Measurements from ENCODE around the gene FAM111B.
"Not testable (repeated sequence)": the region's sequence is repeated elsewhere in the genome, so short reads cannot be mapped to it uniquely, and the experiment has no call there.

Gene FAM111B

DNA sequence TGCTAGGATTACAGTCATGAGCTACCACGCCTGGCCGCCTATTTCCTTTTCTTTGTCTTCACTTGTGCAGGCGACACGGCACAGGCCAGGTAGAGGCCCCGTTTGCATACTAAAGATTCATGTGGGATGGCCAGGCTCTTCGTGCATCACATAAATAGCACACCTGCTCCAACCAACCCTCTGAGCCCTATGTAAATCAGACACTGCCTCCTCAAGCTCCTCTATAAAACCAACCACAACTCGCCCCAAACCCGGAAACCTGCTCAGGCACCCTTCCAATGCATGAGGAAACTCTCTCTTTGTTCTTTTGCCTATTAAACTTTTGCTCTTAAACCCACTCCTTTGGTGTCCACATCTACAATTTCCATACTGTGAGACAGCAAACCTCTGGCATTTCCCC lies 9.1 kb upstream of the FAM111B start:
- DNase-seq (ENCODE audit: low read depth in 2 of 2): not testable (repeated sequence)

DNA sequence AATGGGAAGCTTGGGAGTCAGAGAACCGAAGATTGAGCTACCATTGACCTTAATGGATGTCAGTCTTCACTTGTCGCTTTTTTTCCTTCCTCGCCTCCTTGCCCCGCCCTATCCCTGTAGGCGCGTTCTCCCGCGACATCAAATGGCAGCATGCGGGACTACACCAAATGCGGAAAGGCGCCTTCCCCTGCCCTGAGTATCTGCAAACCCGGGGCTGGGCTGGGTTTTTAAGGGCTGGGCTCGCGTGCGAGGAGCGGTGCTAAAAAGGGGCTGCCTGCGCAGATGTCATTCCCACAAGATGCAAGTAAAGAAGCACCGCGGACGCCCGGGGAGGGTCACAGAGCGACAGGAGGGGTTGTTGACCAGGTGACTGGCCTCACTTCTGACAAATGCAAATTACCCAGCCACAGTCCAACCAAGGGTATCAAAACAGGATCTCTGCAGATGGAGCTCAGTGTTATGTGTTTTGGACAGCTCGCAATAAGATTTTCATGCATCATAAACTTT lies 4.7 kb upstream of the FAM111B start:
- peak in 1 of 2 donors; percentile 17 for DNase-seq (ENCODE audit: low read depth in 2 of 2)

DNA sequence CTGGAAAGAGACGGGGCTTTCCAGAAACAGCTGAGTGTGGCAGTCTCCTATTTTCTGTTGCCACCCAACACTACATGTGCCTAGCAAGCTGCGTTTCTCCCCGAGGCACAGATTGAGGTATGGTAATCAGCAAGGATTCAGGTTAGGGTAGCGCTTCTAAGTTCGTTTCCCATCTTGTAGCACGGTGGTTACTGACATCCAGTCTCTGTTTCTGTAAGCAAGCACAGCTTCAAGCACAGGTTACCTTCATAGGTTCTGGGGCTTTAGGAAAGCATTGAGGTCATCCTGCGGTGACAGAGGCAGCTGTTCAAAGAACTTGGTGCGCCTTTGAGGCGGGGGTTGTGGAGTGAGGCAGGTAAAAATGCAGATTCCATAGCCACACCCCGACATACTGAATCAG lies 684 bp downstream of the FAM111B start:
- DNase-seq (ENCODE audit: low read depth in 2 of 2): not testable (repeated sequence)

DNA sequence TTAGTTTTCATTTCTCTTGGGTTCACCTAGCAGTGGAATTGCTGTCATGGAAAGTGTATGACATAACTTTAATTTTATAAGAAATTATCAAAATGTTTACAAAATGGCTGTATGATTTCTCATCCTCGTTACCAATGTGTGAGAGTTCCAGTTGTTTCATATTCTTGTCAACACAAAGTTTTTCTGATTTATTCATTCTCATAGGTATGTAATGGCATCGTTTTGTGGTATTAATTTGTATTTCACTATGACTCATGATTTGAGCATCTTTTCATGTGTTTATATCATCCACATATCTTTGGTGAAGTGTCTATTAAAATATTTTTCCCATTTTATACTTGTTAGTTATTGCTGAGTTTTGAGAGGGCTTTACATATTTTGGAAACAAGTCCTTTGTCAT lies 5.5 kb downstream of the FAM111B start:
- DNase-seq (ENCODE audit: low read depth in 2 of 2): no peak

DNA sequence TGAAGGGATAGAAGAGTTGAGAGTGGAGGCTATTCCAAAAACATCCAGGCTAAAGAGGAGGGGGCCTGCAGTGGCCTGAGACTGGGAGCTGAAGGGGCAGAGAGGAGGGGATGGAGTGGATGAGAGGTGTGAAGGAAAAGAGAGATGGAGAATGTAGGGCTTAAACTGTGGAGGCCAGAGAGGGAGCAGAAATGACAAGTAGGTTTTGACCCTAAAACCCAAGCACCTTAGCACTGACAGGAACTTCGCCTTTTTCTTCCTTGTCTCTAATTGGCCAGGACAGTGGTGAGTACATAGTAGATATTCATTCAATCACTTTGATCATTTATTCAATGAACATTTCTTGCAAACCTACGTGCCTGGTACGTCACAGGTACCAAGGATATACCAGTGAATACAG lies 7.3 kb downstream of the FAM111B start:
- no peak for DNase-seq (ENCODE audit: low read depth in 2 of 2)

DNA sequence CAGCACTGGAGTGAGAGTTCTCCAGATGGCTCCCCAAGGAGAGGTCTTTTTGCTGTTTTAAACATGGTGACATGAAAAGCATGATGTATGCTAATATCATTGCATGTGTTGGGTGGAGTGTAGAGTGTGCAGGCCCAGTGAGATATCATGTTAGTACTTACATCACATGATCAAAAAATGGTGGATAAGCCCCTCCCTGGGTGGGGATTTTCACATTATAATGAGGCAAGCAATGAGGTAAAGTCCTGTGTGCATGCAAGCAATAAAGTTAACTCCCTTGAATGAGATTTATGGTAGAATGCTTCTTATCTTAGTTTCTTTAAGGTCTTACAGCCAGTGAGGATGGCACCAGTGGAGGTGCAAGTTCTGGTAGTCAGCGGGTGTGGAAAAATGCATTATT lies 8.5 kb downstream of the FAM111B start:
- no peak for DNase-seq (ENCODE audit: low read depth in 2 of 2)

DNA sequence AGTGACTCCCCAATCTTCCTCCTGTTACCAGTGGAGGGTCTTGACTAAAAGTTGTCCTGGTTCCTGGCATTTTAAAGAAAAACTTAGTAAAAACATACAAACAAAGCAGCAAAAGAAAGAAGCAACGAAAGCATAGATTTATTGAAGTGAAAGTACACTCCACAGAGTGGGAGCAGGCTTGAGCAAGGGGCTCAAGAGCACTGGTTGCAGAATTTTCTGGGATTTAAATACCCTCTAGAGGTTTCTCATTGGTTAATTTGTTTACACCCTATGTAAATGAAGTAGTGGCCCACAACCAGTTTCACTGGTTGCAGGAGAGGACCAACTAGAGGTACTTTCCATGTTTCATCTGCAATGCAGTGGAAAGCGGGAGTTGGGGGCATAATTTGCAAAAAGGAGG lies 10.7 kb downstream of the FAM111B start:
- no peak for DNase-seq (ENCODE audit: low read depth in 2 of 2)

DNA sequence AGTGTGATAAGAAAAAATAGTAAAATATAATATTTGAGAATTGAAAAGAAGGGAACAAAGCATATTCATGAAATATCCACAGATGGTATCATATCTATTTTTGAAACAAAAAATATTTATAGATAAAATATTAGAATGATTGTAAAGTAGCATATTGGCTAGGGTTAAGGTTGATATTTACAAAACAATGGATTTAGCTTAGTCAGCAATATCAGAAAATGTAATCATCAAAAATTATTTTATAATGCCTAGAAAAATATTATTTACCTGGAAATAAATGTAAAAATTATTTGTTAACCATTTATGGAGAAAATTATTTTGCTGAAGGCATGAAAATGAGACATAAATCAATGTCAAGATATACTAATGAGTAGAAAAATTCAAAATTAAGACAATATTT lies 12.8 kb downstream of the FAM111B start:
- DNase-seq (ENCODE audit: low read depth in 2 of 2): no peak

DNA sequence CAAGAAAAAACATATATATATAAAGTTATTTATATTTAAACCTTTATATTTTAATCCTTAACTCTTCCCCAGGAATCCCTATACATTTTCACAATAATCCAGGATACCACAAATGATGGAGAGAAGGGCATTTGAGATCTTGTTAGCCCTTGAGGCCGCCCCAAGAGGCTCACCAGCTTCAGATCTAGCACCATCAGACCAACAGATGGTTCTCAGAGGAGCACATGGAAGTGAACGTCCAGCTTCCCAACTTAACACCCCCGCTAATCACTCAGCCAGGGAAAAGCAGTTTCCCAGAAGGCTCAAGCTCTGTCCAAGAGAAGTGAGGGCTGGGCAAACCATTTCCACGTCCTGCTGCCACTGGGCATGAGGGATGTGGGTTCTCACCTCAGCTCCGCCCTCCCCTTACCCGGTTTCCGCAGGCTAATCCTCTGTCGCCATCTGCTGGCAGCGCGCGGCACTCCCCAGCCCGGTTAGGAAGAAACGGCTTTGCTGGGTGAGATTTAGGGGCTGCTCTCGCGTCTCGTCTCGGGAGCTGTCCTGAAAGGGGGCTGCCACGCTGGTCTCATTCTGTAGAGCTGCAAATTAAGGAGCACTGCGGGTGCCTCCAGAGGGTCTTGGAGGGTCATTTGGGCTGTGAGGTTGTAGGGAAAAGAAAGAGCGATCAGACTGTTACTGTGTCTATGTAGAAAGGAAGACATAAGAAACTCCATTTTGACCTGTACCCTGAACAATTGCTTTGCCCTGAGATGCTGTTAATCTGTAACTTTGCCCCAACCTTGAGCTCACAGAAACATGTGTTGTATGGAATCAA lies 28.8 kb downstream of the FAM111B start:
- DNase-seq (ENCODE audit: low read depth in 2 of 2): peak; percentile 73 to 74

DNA sequence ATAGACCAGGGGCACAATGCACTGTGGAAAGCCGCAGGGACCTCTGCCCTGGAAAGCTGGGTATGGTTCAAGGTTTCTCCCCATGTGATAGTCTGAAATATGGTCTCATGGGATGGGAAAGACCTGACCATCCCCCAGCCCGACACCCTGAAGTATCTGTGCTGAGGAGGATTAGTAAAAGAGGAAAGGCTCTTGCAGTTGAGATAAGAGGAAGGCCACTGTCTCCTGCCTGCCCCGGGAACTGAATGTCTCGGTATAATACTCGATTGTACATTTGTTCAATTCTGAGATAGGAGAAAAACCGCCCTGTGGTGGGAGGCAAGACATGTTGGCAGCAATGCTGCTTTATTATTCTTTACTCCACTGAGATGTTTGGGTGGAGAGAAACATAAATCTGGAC lies 29.5 kb downstream of the FAM111B start:
- DNase-seq (ENCODE audit: low read depth in 2 of 2): not testable (repeated sequence)

DNA sequence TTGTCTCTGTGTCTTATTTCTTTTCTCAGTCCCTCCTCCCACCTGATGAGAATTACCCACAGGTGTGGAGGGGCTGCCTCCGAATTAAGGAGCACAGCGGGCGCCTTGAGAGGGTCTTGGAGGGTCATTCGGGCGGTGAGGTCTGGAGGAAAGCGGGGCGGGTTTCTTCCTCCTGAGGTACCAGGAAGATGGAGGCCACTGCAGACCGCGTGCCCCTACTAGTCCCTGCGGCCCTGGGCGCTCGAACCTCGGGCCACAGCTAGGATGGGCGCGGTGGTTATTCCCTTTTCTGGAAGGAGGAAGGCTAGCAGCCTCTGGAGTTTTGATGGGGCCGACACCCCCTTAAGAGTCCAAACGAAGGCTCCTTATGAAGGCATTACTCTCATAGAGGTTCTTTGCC lies 30.2 kb downstream of the FAM111B start:
- no peak for DNase-seq (ENCODE audit: low read depth in 2 of 2)

DNA sequence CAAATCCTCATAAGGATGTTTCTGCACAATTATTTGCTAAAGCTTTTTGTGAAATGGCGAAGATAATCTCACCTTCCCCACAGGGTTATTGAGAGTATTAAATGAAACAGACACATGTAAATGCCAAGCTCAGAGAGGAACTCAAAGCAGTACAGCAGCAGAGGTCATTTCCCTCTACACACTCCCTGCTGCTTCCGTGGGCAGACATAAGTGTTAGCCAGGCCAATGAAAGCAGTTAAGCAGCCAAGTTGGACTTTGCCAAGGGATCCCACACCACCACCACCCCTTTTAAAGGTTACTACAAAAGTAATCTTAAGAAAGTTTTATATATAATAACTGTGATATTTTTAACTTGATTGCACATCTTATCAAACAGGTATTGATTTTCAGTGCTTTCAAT lies 31.6 kb downstream of the FAM111B start:
- DNase-seq (ENCODE audit: low read depth in 2 of 2): no peak

DNA sequence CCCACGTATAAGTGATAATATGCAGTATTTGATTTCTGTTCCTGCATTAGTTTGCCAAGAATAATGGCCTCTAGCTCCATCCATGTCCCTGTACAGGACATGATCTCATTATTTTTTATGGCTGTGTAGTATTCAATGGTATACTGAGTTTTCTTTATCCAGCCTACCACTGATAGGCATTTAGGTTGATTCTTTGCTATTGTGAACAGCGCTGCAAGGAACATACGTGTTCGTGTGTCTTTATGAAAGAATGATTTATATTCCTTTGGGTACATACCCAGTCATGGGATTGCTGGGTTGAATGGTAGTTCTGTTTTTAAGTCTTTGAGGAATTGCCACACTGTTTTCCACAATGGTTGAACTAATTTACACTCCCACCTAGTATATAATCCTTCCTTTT lies 34.2 kb downstream of the FAM111B start:
- no peak for DNase-seq (ENCODE audit: low read depth in 2 of 2)

DNA sequence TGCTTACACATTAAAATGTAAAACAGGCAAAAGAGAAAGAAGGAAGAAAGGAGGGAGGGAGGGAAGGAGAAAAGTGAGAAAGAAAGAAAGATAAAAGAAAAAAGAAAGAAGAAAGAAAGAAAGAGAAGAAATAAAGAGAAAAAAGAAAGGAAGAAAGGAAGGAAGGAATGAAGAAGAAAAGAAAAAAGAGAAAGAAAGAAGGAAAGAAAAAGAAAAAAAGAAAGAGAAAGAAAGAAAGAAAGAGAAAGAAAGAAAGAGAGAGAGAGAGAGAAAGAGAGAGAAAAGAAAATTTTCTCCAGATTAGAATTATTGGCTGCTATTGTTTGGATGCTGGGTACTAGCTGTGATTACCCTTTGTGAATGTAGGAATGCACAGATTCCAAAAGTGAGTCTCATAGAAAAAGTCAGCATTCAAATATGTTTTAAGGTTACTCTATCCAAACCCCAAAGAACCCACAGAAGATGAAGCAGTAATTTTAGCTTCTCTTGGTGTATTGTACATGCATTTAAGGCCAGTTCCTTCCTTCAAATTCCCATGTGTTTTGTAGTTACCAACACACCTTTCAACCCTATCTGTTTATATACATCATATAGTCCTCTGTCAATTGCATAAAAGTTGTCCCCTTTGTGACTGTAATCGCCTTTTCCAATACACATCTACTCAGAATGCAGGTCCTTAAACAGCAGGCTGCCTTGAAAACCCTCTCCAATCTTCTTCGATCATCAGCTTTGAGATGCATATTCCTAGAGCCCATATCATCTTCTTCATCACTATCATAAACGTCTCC lies 34.8 kb downstream of the FAM111B start:
- no peak for DNase-seq (ENCODE audit: low read depth in 2 of 2)

DNA sequence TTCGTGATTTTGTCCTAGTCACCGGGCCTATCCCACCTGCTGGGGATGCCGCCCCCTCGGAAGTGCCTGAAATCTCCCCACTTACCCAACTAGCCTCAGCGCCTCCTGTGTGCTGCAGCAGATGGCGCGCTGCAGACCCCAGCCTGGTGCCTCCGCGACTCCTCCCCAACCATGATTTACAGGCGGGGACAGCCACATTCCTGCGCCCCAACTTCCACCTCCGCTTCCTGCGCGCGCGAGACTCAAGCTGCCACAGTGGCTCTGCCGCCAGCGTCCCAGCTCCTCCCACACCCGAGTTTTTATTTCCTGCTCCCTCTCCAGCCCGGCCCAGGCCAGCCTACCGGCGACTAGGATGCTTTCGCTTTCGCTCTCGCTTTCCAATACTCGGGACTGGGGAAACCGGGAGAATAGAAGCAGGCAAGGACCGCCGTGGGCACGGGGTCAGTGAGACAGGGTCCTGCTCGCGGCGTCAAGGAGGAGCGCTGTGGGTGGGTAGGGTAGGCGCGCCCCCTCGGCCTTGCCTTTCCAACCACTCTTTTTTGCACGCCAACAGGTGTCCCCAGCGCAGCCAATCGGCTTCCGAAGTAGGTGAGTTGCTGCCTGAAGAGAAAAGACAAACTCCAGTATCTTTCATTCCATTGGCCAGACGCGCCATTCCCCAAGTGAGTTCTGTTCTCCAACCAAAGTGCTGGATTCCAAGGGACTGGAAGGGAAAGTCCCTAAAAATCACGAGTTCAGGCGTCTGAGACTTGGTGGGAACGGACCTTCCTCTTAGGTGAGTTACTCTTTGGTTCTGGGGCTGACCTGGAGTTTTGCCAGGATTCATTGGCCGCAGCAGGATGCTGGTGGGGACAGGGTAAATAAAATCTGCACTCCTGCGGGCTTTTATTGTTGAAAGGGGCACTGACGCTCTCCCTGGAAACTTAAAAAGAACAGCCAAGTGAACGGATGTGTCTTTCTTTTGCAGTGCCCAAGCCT lies 35.8 kb downstream of the FAM111B start, which contains the start of gene FAM111A:
TSS of gene FAM111A (plus strand) at position 327 of the 978 bp plus-strand sequence. CDS start 6,017 bp downstream, outside the sequence.
- peak; percentile 74 to 78 for DNase-seq (ENCODE audit: low read depth in 2 of 2)

DNA sequence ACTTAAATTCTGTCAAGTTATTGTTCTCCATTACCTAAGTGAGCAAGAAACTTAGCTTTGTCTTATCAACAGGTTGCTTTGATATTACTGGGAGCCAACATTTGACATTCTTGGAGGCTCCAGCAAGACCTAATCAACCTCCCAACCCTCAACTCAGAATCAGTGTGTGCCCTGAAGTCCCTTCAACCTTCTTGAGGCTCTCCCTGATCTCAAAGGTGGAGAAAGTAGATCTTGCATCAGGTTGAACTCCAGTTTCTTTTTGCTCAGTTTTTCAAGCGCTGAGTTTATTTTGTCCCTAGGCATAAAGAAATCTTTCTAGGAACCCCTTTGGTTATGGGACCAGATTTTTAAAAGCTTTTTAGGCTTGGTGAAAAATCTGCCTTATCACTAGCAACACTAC lies 37.1 kb downstream of the FAM111B start:
- no peak for DNase-seq (ENCODE audit: low read depth in 2 of 2)

DNA sequence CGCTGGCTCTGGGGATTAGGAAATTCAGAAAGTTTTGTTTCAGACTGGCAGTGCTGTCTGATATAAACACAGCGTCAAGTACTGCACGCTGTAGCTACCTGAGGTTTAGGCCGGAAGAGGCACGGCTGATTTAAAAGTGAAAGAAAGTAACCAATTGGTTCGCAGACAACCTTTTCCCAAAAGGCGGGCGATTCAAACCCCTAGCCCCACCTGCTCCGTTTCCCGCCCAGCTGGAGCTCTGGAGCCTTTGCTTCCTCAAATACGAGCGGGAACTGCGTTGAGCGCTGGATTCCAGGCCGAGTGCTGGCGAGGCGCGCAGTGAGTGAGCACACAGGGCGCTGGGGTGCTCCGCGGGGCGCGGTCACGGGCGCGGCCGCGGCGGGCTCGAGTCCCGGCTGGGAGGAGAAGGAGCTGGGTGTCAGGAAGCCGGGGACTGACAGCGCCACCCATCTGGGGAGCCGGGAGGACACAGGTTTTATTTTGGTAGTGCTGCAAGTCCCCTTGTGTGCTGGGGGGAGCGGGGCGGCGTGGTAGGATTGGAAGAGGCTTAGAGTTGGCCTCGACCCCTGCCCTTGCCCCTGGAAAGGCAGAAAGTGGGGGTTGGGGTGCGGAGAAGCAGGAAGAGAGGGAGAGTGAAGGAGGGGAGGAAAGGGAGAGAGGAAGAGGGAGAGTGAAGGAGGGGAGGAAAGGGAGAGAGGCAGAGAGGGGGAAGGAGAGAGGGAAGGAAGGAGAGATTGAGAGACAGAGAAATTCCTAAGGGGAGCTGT lies 37.7 kb downstream of the FAM111B start:
- peak; percentile 47 to 48 for DNase-seq (ENCODE audit: low read depth in 2 of 2)

DNA sequence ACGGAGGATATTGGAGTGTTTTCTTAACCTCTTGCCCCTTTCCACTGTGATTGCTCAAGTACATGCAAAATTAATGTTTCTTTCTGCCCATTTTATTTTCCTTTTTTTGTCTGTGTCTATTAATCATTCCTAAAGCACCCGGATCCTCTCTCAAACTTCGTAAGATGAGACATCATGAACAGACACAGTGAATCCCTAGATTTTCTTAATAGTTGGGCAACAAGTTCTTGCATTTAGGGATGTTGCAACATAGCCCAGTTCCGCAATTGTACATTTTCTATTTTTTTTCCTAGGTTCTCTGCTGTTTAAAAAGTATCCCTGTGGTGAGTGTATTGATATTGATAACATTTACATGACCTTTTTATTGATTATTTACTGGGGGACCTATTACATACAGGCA lies 38.5 kb downstream of the FAM111B start:
- DNase-seq (ENCODE audit: low read depth in 2 of 2): no peak

DNA sequence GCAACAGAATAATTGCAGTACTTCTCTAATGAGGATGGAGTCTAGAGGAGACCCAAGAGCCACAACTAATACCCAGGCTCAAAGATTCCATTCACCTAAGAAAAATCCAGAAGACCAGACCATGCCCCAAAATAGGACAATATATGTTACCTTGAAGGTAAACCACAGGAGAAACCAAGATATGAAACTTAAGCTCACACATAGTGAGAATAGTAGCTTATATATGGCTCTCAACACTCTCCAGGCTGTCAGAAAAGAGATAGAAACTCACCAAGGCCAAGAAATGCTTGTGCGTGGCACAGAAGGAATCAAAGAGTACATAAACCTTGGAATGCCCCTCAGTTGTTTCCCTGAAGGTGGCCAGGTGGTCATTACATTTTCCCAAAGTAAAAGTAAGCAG lies 44.7 kb downstream of the FAM111B start:
- no peak for DNase-seq (ENCODE audit: low read depth in 2 of 2)

DNA sequence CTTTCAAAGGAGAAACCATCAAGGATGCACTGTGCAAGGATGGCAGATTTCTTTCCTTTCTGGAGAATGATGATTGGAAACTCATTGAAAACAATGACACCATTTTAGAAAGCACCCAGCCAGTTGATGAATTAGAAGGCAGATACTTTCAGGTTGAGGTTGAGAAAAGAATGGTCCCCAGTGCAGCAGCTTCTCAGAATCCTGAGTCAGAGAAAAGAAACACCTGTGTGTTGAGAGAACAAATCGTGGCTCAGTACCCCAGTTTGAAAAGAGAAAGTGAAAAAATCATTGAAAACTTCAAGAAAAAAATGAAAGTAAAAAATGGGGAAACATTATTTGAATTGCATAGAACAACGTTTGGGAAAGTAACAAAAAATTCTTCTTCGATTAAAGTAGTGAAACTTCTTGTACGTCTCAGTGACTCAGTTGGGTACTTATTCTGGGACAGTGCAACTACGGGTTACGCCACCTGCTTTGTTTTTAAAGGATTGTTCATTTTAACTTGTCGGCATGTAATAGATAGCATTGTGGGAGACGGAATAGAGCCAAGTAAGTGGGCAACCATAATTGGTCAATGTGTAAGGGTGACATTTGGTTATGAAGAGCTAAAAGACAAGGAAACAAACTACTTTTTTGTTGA lies 45.4 kb downstream of the FAM111B start:
- DNase-seq (ENCODE audit: low read depth in 2 of 2): no peak
